GM19438 (cell line): ENCODE data around the gene B3GALT4.

Source experiments
- ATAC-seq: cut with Tn5 transposase; IDR thresholded peaks from one replicate; pipeline ENCODE4 v1.9.1; 2021; ENCODE audit warnings: low read depth; ENCODE audit not compliant: unreplicated experiment

B3GALT4 gene

DNA sequence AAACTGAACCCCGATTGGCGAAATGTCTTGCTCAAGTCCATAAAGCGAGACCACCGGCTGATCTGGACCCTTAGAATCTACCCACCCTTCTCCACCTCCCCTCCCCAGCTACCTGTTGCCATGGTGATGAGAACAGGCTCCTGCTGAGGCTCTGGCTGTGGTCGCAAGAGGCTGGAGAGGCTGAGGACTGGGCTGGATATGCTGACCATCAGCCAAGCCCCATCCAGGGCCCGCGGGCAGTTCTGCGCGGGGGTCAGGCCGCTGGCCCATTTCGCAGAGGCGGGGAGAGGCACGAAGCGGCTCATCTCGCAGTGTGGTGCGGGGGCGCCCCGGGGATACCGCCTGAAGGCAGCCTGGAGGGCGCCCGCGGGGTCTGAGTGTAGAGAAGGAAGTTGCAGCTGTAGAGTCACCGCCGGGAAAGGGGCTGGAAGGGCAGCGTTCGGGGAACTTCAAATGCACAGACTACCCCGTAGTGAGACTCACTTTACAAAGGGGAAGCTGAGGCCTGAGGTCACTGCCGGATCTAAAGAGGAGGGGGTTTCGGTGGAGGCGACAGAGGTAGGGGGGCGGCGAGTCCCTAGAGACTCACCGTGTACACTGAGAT, 36.3 kb downstream of the B3GALT4 start:
- ATAC-seq: no peak

DNA sequence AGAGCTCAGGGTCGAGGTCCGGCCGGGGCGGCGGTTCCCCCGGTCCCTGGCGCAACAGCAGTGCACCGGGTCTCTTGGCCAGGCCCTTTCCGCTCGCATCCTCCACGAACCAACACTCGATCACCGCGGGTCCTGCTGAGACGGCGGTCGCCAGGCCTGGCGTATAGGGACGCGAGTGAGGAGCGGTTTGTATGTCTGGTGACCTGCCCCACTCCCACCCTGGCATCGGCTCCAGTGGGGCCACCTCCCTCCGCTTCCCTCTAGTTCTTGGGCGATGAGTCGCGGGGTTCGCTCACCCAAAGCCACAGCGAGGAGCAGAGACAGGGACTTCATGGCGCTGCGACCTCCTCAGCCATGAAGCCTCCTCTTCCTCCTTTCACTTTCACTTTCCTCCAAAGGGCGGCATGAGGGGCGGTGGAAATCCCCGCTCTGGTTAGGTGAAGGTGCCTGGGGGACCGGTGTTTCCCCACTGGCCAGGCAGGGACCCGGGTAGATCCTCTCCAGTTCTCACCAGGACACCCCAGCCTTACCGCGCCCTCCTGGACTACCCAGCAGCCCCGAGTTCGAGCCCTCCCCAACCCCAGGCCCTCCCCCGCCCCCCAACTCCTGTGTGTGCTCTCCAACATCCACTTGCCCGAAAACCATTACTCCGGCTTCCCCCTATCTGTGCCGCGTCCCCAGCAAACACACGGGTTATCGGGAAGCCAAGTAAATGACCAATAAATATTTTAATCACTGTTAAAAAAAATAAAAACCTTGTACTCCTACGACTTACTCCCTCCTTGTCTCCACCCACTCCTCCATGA, 37.0 kb downstream of the B3GALT4 start, which contains the start of gene TAPBP:
Gene TAPBP (minus strand): TSS at position 370 of the 806 bp plus-strand sequence. CDS start 37 bp downstream, at position 333.
- peak; percentile 44 for ATAC-seq

DNA sequence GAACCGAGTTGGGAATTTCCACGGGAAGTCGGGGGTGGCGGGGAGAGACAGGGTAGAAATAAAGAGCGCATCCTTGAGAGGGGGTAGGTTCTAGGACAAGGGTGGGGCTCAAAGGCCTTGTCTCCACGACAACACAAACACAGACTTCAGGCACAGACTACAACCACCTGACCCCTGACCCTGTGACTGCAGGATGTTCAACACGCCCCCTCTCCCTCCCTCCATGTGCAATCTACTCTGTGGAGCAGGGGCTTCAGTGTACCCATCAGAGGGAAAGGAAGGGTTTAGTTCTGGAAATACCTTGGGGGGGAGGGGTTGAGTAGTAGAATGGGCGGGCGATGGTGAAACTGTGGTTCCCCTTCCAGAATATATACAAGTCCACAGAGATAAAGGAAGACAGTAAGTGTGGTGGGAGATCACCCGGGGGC, 37.6 kb downstream of the B3GALT4 start:
- no peak for ATAC-seq

DNA sequence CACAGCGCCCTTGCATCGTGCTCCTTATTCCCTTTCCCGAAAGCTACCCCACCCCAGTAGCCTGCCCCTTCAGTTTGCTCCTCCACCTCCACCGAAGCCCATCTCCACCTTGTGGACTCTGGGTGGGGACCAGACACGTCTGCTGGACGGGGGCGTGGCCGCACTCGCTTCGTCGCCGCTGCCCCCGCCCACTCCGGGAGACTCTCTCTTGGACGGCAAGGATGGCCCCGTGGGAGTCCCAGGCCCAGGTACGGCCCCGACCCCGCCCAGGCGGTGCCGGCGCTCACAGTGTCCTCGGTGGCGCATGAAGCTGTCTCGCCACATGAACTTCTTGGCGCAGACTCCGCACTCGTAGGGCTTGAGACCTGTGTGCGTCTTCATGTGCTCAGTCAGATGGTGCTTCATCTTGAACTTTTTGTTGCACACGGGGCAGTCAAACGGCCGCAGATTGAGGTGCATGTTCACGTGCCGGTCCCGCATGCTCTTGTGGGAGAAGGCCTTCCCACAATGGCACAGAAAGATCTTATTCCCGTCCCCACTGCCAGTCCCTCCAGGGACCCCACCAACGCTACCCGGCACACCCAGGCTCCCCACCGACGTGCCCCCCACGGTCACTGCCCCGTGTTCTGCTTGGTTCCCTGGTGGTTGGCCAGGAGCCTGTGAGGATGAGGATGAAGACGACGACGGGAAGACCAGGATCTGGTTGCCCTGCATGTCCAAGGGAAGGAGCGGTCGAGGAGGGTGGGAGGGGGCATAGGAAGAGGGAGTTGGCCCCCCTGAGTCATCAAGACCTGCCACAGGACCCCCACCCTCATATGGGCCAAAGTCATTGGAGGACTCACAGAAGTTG, 38.2 kb downstream of the B3GALT4 start:
- no peak for ATAC-seq

DNA sequence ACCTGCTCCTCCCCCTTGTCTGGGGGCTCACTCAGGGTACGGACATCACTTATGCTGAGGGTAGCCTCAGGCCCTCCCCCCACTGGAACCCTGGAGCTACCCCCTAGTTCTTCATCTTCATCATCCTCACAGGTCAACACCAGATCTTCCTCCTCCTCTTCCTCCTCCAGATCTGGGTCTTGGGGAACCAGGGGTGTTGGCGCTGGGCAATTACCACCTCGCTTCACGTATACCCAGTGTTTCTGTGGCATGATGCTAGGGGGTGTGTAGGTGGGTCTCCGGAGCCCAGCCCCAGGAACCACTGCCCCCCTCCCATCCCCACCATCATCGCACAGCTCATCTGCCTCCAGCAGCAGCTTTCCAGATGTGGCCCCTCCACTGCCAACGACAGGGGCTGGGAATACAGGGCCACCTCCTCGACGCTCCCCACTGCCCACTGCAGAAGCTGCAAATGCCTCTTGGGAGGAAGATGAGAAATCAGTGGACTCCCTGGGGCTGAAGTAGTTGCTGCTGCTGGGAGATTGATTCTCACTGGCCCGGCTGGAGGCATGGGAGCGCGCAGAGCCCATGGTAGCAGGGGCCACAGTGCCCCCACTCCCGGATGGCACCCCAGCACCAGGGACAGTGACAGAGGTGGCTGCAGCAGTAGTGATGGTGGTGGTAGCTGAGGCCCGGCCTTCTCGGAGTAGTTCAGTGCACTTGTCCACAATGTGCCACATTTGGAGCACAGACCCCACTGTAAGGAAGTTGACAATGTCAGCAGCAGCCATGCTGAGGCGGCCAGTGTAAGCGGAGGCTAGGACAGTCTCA, 39.1 kb downstream of the B3GALT4 start:
- no peak for ATAC-seq

DNA sequence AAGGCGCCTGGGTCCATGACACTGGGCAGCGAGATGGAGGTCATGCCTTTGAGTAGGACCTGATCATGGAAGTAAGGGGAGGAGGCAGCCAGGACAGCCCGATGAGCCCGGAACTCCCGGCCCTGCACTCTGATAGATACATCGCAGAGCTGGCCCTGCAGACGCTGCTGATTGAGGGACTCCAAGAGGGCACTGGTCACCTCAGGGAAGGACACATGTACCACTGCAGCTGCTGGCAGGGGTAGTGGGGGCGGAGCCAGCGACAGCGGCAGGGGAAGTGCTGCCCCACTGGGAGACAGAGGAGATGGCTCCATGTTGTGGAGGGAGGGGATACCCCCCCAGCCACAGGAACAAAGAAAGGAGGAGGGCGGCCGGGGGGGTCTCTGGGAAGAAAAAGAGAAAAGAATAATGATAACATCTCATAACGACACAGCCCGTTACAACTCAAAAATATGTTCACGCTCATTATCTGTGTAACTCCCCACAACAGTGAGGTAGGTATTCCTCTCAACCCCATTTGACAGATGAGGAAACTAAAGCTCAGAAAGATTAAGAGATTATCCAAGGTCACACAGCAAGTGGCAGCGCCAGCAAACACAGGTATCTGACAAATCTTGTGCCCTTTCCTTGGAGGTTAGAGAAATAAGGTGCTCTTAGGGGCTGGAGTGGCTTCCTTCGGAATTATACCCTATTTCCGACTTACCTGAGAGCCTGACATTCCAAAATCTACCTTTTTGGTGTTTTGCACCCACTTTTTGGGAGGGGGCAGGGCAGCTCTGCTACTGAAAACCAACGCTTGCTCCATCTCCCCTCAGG, 39.9 kb downstream of the B3GALT4 start:
- ATAC-seq: no peak

DNA sequence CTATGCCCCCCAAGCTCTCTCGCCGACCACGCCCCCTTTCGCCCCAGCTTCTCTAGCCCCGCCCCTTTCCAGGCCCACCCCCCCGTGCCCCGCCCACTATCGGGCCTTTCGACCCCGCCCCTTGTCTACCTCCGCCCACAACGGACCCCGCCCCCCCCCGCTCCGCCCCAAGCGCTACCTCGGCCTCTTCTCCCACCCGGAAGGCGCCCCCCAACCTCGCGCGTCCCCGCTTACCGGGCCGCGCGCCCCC, 40.4 kb downstream of the B3GALT4 start:
- no peak for ATAC-seq

DNA sequence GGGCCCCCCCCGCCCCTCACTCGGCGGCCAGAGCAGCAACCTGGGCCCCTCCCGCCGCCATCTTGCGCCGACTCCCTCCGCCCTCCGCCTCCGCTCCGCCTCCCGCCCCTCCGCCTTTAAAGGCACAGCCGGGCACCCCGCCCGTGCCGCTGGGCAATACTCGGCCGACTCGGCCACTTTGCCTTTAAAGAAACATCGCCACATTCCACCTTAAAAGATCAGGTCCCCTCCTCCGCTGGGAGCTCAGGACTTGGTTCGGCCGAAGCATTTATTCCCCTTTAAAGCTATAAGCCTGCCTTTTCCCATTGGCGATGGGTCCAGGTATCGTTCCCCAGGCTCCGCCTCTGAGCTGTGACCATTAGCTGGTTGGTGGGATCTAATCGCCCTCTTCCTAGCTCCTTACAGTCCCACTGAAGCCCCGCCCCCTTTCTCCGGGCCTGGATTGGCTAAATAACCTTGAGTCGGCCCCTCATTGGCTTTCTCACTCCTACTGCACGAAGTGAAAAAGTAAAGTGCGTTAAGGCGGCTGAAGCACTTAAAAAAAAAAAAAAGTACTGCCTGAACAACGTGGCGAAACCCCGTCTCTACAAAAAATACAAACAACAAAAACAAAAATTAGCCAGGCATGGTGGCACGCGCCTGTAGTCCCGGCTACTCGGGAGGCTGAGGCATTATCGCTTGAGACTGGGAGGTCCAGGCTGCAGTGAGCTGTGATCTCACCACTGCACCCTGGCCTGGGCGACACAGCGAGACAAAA, 40.9 kb downstream of the B3GALT4 start, which contains the start of gene ZBTB22:
Gene ZBTB22 (minus strand): TSS at position 76 of the 757 bp plus-strand sequence. CDS start 828 bp downstream, outside the sequence.
- peak; percentile 49 for ATAC-seq

DNA sequence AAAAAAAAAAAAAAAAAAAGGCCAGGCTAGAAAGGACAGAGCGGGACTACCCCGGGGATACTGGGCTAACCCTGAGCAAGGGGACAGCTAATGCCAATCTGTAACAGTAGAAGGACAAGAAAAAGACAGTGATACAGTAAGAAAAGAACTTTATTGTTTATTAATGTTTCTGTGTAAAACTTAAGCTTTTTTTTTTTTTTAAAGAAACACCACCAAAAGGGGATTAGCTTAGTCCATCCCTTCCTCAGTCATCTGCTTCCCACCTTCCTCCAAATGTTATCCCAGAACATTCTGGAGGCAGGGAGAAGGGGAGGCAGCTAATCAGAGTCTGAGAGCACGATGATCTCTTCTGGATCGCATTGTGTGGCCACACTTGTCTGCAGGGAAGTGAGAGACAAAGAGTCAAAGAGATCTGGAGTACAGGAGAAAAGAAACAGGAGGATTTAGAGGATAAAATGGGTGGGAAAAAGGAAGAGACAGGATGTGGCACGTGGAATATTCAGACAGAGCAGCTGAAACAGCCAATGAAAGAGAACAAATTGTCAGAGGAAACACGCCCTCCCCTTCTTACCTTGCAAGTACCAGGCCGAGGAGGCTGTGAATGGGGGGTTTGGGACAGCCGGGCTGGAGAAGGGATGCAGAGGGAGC, 41.6 kb downstream of the B3GALT4 start:
- no peak for ATAC-seq

DNA sequence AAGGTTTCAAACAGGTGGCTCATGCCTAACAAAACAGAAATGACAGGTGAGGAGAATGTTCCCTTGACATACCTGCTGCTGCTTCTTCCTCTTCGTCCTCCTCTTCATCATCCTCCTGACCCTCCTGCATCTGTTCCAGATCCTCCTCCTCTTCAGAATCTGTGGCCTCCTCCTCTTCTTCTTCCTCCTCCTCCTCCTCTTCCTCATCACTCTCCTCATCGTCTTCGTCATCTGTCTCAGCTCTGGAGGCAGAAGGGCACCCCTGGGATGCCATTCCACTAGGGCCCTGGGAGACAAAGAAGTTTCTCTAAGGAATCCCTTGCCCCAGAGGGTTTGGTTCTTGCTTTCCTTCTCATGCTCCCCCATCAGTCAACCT, 43.0 kb downstream of the B3GALT4 start:
- no peak for ATAC-seq

DNA sequence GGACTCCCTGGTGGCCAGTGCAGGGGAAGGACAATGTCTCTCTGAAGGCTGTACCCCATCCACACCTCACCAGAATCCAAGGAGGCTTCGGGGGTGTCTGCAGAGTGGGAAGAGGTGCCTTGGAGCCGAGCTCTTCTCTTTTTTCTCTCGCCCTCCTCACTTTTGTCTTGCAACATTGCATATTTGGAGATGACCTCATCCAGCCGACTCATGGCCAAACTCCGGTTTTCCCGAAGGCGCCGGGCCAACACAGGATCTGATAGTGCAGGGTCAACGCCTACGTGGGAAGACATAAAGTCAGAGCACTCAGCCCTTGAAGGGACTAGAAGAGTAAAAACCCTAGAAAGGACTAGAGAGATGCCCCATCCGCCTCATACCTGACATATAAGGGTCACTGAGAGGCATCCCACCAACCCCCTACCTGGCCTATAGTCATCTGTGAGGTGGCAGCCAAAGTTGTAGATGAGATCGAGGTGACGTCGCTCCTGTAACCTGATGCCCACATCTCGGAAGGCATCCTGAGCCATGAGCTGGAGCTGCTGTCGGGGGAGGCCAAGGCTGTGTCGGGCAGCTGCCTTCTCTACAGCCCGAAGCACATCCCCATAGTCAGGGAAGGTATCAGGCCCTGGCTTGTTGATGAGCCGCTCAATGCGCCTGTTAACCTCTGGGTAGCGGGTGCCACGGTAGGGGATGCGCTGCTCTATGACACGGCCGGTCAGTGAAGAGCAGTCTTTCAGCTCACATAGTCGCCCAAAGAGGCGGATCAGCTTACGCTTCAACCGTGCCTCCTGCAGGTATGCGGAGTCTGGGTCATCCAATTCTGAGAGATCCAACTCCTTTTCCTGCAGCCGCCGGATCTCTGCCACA, 43.6 kb downstream of the B3GALT4 start:
- no peak for ATAC-seq

DNA sequence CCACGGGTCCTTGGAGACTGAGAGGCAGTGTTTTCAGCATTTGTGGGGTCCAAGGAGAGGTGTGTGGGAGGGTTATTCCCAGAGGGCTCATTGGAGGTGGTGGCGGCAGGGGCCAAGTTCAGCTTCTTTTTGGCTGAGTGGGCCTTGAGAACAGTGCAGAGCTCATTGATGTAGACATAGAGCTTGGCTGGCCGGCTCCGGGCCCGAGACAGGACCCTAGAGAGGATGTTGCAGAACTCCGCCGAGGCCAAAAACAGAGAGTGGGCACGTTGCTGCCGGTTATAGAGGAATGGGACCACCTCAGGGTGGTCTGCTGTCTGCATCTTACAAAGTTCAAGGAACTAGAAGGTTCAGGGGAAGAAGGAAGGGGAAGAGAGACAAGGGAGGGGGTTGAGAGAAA, 44.3 kb downstream of the B3GALT4 start:
- ATAC-seq: no peak

DNA sequence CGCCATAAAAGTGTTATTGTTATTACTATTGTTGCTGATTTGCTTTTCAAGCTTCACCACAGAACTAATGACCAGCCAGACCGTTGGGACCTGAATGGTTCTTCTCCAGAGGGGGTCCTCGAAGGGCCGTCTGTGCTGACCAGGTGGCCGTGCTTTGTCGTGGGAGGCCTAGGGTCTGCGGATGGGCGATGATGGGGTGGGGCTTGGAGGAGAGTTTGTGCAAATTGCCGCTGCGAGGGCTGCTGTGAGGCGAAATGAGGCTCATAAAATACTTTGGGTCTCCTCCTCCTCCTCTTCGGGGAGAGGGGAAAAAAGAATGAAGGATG, 46.7 kb downstream of the B3GALT4 start:
- ATAC-seq: no peak

DNA sequence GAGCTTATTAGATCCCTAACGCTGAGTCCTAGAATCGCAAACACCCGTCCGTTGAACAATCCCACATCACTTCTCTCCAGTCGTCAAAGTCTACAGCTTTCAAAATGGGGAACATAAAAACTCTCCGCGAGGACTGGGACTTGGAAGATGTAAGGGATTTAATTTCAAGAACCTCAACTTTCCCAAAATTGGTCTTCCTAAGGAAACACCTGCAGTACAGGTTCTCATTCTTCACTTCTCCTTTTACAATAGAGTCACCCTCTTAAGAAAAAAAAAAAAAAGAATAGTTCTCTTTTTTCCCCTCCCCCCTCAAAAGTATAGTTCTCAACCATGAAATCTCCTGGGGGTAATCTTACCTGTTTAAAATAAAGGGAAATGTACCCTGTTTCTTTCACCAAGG, 47.2 kb downstream of the B3GALT4 start:
- no peak for ATAC-seq
